A549 (cell line): Measurements from ENCODE around the gene ATP6V1F.

Source experiments
- USF2 ChIP-seq: fragments of 450-650 bp; IDR thresholded peaks from 2 replicates; pipeline ENCODE4 v1.6.1; 2014; ENCODE audit warnings: antibody characterized with exemption
- ZC3H11A ChIP-seq: fragments of 450-650 bp; IDR thresholded peaks from 2 replicates; pipeline ENCODE4 v1.6.1; 2014; ENCODE audit warnings: antibody characterized with exemption, mild to moderate bottlenecking
- TF ChIP-seq, protein P1 (sequence below): fragments of >200 bp; sonication (Bioruptor Twin); formaldehyde crosslinking; IDR thresholded peaks from 3 replicates; pipeline ENCODE4 v1.5.1; 2016
- TF ChIP-seq, protein P2 (sequence below): IDR thresholded peaks from 2 replicates; pipeline ENCODE4 v1.6.1; 2012

DNA sequence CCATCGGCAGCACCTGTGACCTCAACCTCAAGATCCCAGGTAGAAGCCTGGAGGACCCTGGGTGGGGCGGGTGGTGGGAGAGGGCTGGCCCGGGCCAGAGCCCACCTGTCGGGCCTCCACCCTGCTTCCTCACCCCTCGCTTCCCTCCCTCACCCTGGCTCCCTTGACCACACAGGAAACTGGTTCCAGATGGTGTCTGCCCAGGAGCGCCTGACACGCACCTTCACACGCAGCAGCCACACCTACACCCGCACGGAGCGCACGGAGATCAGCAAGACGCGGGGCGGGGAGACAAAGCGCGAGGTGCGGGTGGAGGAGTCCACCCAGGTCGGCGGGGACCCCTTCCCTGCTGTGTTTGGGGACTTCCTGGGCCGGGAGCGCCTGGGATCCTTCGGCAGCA, 8.9 kb upstream of the ATP6V1F start:
- TF ChIP-seq, protein P1, sequence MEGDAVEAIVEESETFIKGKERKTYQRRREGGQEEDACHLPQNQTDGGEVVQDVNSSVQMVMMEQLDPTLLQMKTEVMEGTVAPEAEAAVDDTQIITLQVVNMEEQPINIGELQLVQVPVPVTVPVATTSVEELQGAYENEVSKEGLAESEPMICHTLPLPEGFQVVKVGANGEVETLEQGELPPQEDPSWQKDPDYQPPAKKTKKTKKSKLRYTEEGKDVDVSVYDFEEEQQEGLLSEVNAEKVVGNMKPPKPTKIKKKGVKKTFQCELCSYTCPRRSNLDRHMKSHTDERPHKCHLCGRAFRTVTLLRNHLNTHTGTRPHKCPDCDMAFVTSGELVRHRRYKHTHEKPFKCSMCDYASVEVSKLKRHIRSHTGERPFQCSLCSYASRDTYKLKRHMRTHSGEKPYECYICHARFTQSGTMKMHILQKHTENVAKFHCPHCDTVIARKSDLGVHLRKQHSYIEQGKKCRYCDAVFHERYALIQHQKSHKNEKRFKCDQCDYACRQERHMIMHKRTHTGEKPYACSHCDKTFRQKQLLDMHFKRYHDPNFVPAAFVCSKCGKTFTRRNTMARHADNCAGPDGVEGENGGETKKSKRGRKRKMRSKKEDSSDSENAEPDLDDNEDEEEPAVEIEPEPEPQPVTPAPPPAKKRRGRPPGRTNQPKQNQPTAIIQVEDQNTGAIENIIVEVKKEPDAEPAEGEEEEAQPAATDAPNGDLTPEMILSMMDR, result no peak
- TF ChIP-seq ZC3H11A, result no peak
- no peak for TF ChIP-seq USF2
- TF ChIP-seq, protein P2, sequence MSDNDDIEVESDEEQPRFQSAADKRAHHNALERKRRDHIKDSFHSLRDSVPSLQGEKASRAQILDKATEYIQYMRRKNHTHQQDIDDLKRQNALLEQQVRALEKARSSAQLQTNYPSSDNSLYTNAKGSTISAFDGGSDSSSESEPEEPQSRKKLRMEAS, result no peak
